ENCODE measurements around the gene PSD. TPM values are rescaled to one million over a fixed set of nuclear protein-coding genes. Genes with fewer than 3 reads are reported as not detected.

The PSD gene
- total RNA-seq, 1 experiment from 2014 or later = 6.1 TPM

- DNase-seq = peak; percentile 54
- Histone ChIP-seq H3K36me3 (replicated peaks; ENCODE audit: control insufficient read depth, insufficient read depth, low read length) (peaks cover 1% of the 10 kb centered on the region; the same call in 1 of the 2 replicates), H3K4me3 (ENCODE audit: insufficient read depth, low read depth, low read length) (no peak overlapping the region), H3K27me3 (ENCODE audit: control insufficient read depth, insufficient read depth, low read length) (peaks cover 8% of the 10 kb centered on the region)
These were observed 20.2 kb downstream of the PSD start for GRCh38 chr10:102398172-102399020.

DNA sequence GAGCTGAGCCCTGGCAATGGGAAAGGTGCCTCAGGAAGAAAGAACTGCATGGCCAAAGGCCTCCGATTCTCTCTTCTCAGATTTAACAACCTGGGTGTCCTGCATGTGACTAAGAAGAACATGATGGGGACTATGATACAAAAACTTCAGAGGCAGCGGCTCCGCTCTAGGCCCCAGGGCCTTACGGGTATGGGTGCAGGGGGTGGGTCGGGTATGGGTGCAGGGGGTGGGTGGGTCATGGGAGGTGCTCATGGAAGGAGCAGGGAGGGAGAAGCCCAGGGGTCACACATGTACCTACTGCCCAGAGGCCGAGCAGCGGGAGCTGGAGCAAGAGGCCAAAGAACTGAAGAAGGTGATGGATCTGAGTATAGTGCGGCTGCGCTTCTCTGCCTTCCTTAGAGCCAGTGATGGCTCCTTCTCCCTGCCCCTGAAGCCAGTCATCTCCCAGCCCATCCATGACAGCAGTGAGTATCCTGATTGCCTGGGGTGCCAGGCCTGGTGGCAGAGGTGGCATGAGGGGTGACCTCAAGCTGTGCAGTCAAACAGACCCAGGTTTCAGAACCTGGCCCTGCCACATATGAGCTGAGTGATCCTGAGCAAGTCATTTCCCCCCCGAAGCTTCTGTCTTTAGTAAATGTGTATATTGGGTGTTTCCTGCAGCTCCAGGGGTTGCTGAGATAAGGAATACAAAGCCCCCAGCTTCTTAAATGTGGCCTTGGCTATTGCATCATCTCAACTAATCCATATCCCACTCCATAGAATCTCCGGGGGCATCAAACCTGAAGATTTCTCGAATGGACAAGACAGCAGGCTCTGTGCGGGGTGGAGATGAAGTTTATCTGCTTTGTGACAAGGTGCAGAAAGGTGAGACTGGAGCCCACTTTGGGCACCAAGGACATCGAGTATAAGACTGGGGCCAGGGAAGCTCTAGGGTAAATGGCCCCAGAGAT is 21.1 kb downstream of the PSD start:
- H3K36me3 ChIP-seq (replicated peaks; ENCODE audit: control insufficient read depth, insufficient read depth, low read length) = peaks cover 1% of the 10 kb centered on the region; the same call in 1 of the 2 replicates
- peaks cover 11% of the 10 kb centered on the region for H3K27me3 ChIP-seq (ENCODE audit: control insufficient read depth, insufficient read depth, low read length)
- H3K4me3 ChIP-seq (ENCODE audit: insufficient read depth, low read depth, low read length) = no peak overlapping the region
- peak; percentile 32 for DNase-seq

GRCh38 chr10:102396730-102397151 is 21.8 kb downstream of the PSD start:
- Histone ChIP-seq H3K36me3 (replicated peaks; ENCODE audit: control insufficient read depth, insufficient read depth, low read length) (peaks cover under 1% of the 10 kb centered on the region; the same call in 1 of the 2 replicates), H3K27me3 (ENCODE audit: control insufficient read depth, insufficient read depth, low read length) (peaks cover 11% of the 10 kb centered on the region), H3K4me3 (ENCODE audit: insufficient read depth, low read depth, low read length) (no peak overlapping the region)
- DNase-seq = peak; percentile 14

- peaks cover 11% of the 10 kb centered on the region for H3K27me3 ChIP-seq (ENCODE audit: control insufficient read depth, insufficient read depth, low read length)
- peak overlapping the region; percentile 62 for H3K4me3 ChIP-seq (ENCODE audit: insufficient read depth, low read depth, low read length)
- no peaks in the 10 kb centered on the region; the same call in 1 of the 2 replicates for H3K36me3 ChIP-seq (replicated peaks; ENCODE audit: control insufficient read depth, insufficient read depth, low read length)
- peak; percentile 66 for DNase-seq
These were observed 22.3 kb downstream of the PSD start for GRCh38 chr10:102396317-102396650.

DNA sequence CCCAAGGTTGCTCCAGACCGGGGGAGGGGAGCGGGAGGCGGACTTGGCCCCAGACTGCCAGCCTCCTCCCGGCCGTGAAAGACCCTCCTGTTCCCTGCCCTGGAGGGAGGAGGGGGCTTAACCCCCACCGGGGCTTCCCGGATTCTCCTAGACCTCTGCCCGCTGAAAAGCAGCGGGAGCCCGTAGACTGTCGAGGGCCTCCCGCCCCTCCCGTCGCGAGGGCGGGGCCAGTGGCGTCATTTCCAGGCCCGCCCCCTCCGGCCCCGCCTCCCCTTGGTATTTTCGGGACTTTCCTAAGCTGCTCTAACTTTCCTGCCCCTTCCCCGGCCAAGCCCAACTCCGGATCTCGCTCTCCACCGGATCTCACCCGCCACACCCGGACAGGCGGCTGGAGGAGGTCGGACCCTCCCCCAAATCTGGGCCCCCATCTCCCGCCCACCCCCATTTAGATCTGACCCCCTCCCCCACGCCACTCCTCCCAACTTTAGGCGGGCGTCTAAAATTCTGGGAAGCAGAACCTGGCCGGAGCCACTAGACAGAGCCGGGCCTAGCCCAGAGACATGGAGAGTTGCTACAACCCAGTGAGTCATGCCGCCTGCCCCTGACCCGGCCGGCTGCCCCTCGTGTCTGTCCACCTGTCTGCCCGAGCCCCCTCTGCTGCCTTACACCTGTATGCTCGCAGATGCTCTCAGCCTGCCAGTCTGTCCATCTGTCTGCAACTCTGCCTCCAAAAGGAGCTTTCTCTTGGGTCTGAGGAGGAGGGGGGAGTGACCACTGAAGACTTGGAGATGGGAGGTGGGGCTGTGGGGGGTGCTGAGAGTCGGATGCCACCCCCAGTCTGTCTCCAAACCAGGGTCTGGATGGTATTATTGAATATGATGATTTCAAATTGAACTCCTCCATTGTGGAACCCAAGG is 22.9 kb downstream of the PSD start, which contains the start of gene NFKB2:
Gene NFKB2, plus strand, starts transcription at position 306 of the 917 bp plus-strand sequence. Its CDS starts 255 bp downstream, at position 561.
- DNase-seq = peak; percentile 99
- no peaks in the 10 kb centered on the region for H3K36me3 ChIP-seq (replicated peaks; ENCODE audit: control insufficient read depth, insufficient read depth, low read length)
- peaks cover 13% of the 10 kb centered on the region for H3K27me3 ChIP-seq (ENCODE audit: control insufficient read depth, insufficient read depth, low read length)
- peak within 1 kb of the TSS; percentile 62 for H3K4me3 ChIP-seq (ENCODE audit: insufficient read depth, low read depth, low read length)

DNA sequence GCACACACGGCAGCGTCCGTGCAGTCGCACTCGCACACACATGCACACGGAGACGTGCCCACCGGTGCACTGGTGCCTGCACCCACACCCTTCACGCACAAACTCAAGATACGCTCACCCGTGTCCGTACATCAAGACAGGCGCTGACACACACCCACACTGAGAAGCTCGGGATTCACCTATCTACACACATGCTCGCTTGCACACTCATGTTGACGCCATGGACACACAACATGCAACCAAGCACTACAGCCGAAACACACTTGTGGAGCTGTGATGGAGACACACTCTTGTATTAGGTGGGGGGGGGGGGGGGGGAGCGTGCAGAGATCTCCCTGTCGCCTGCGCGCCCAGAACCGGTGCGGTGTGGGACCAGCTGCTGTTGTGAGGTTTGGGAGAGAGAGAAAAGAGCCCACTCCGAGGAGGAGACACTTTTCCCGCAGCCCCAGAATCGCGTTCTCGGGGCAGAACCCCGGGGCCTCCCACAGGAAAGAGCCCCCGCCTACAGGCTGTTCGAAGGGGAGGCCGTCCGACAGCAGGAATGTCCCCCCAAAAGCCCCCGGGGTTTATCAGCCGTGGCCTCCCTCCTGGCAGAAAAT is 23.7 kb downstream of the PSD start:
- Histone ChIP-seq H3K36me3 (replicated peaks; ENCODE audit: control insufficient read depth, insufficient read depth, low read length) (no peaks in the 10 kb centered on the region), H3K4me3 (ENCODE audit: insufficient read depth, low read depth, low read length) (peak overlapping the region; percentile 62), H3K27me3 (ENCODE audit: control insufficient read depth, insufficient read depth, low read length) (peaks cover 13% of the 10 kb centered on the region)
- peak; percentile 83 for DNase-seq

- peaks cover 13% of the 10 kb centered on the region for H3K27me3 ChIP-seq (ENCODE audit: control insufficient read depth, insufficient read depth, low read length)
- H3K4me3 ChIP-seq (ENCODE audit: insufficient read depth, low read depth, low read length) = peak overlapping the region; percentile 62
- no peaks in the 10 kb centered on the region for H3K36me3 ChIP-seq (replicated peaks; ENCODE audit: control insufficient read depth, insufficient read depth, low read length)
- peak; percentile 98 for DNase-seq
These were observed 24.3 kb downstream of the PSD start for GRCh38 chr10:102394079-102394800.

DNA sequence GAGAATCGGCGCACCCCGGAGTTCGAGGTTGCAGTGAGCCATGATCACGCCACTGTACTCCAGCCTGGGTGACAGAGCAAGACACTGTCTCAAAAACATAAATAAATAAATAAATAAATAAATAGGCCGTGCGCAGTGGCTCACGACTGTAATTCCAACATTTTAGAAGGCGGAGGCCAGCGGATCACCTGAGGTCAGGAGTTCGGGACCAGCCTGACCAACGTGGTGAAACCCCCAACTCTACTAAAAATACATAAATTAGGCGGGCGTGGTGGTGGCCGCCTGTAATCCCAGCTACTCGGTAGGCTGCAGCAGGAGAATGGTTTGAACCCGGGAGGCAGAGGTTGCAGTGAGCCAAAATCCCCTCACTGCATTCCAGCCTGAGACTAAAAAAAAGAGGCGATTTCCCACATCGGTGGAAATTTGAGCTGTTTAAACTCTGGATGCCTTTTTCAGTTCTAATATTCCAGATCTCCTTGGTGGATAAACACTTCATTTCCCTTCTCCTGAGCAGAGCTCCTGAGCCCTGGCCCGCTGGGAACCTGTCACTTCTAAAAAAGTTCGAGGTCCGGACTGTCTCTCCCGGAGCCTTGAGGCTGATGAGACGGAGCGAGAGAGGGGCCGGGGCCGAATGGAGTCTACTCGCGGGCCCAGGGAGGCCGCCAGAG is 25.0 kb downstream of the PSD start:
- no peak for DNase-seq
- Histone ChIP-seq H3K36me3 (replicated peaks; ENCODE audit: control insufficient read depth, insufficient read depth, low read length) (no peaks in the 10 kb centered on the region), H3K4me3 (ENCODE audit: insufficient read depth, low read depth, low read length) (peak overlapping the region; percentile 62), H3K27me3 (ENCODE audit: control insufficient read depth, insufficient read depth, low read length) (peaks cover 13% of the 10 kb centered on the region)

- DNase-seq = no peak
- H3K27me3 ChIP-seq (ENCODE audit: control insufficient read depth, insufficient read depth, low read length) = peaks cover 13% of the 10 kb centered on the region
These were observed 26.3 kb downstream of the PSD start for GRCh38 chr10:102392306-102392705.

DNA sequence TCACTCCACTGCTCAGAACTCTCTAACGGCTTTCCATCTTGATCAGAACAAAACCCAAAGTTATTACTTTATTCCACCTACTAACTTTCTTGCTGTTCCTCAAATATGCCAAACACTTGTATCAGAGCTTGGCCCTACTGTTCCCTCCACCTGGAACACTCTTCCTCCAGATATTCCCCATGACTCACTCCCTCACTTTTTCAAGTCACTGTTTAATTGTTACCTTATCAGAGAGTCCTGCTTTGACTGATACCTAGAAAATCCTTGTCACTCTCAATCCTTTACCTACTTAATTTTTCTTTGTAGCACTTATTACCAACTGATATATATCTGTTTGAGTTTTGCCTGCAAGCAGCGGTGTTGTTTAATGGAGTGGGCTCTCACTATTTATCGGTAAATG is 28.7 kb downstream of the PSD start:
- Histone ChIP-seq H3K27me3 (ENCODE audit: control insufficient read depth, insufficient read depth, low read length) (peaks cover 10% of the 10 kb centered on the region), H3K4me3 (ENCODE audit: insufficient read depth, low read depth, low read length) (no peak overlapping the region), H3K36me3 (replicated peaks; ENCODE audit: control insufficient read depth, insufficient read depth, low read length) (no peaks in the 10 kb centered on the region)
- DNase-seq = no peak

More at GRCh38 chr10:102392306-102392705, 26.3 kb downstream of the PSD start:
- Histone ChIP-seq H3K36me3 (replicated peaks; ENCODE audit: control insufficient read depth, insufficient read depth, low read length) (no peaks in the 10 kb centered on the region), H3K4me3 (ENCODE audit: insufficient read depth, low read depth, low read length) (no peak overlapping the region)

GRCh38 chr10:102384606-102385429 is 33.8 kb downstream of the PSD start:
- H3K27me3 ChIP-seq (ENCODE audit: control insufficient read depth, insufficient read depth, low read length) = no peaks in the 10 kb centered on the region
- H3K36me3 ChIP-seq (replicated peaks; ENCODE audit: control insufficient read depth, insufficient read depth, low read length) = peaks cover 4% of the 10 kb centered on the region
- DNase-seq = no peak
- H3K4me3 ChIP-seq (ENCODE audit: insufficient read depth, low read depth, low read length) = no peak overlapping the region

DNA sequence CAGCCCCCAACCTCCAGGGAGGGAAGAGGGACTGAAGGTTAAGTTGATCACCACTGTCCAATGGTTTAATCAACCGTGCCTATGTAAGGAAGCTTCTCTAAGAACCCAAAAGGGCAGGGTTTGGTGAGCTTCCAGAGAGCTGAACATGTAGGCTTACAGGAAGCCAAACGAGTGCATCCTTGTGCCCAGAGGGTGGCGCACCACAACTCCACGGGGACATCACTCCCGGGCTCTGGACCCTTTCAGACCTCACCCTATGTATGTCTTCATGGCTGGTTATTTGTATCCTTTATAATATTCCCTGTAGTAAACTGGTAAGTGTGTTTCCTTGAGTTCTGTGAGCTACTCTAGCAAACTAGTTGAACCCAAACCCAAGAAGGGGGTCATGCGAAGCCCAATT is 34.5 kb downstream of the PSD start:
- Histone ChIP-seq H3K27me3 (ENCODE audit: control insufficient read depth, insufficient read depth, low read length) (no peaks in the 10 kb centered on the region), H3K36me3 (replicated peaks; ENCODE audit: control insufficient read depth, insufficient read depth, low read length) (peaks cover 7% of the 10 kb centered on the region), H3K4me3 (ENCODE audit: insufficient read depth, low read depth, low read length) (no peak overlapping the region)
- peak; percentile 82 for DNase-seq
